GM21786 (cell line): Measurements from ENCODE around the gene DDB1.

Experiments used
- ATAC-seq: cut with Tn5 transposase; IDR thresholded peaks from one replicate; pipeline ENCODE4 v1.9.1; 2021; ENCODE audit not compliant: unreplicated experiment

The DDB1 gene

GRCh38 chr11:61356706-61357105, 23.8 kb upstream of the DDB1 start:
- ATAC-seq, result no peak

GRCh38 chr11:61354208-61354607, 21.3 kb upstream of the DDB1 start:
- no peak for ATAC-seq

GRCh38 chr11:61353131-61354067, 20.5 kb upstream of the DDB1 start:
- no peak for ATAC-seq

GRCh38 chr11:61352038-61352437, 19.1 kb upstream of the DDB1 start:
- ATAC-seq, result no peak

- no peak for ATAC-seq
Measured at GRCh38 chr11:61350803-61351202, 17.9 kb upstream of the DDB1 start.

- ATAC-seq, result no peak
Measured at GRCh38 chr11:61350336-61350735, 17.4 kb upstream of the DDB1 start.

GRCh38 chr11:61349916-61350315, 17.0 kb upstream of the DDB1 start:
- no peak for ATAC-seq

GRCh38 chr11:61349189-61349751, 16.4 kb upstream of the DDB1 start:
- no peak for ATAC-seq

GRCh38 chr11:61347916-61348461, 15.1 kb upstream of the DDB1 start:
- no peak for ATAC-seq

- ATAC-seq, result no peak
Measured at GRCh38 chr11:61345954-61346843, 13.3 kb upstream of the DDB1 start.

GRCh38 chr11:61345170-61345610, 12.3 kb upstream of the DDB1 start:
- ATAC-seq, result no peak

GRCh38 chr11:61343792-61344745, 11.2 kb upstream of the DDB1 start:
- ATAC-seq, result no peak

GRCh38 chr11:61342207-61342803, 9.4 kb upstream of the DDB1 start:
- ATAC-seq, result no peak

GRCh38 chr11:61341706-61342105, 8.8 kb upstream of the DDB1 start:
- no peak for ATAC-seq

- no peak for ATAC-seq
Measured at GRCh38 chr11:61340979-61341378, 8.1 kb upstream of the DDB1 start.

- ATAC-seq, result no peak
Measured at GRCh38 chr11:61339490-61339878, 6.6 kb upstream of the DDB1 start.

GRCh38 chr11:61338783-61339489, 6.0 kb upstream of the DDB1 start:
- no peak for ATAC-seq

GRCh38 chr11:61337706-61338470, 5.0 kb upstream of the DDB1 start:
- no peak for ATAC-seq
